HepG2 (cell line): Measurements from ENCODE around the gene AP1M2. TPM values are rescaled to one million over a fixed set of nuclear protein-coding genes. Genes with fewer than 3 reads are reported as not detected.

Experiments used
- AGO2 ChIP-seq: fragments of 200-400 bp; formaldehyde crosslinking; optimal IDR thresholded peaks from 2 replicates; pipeline ENCODE3; 2017; ENCODE audit warnings: mild to moderate bottlenecking, low read depth, low read length, moderate library complexity
- ETV6 ChIP-seq: sonication (generic); formaldehyde crosslinking; conservative IDR thresholded peaks from 2 replicates; pipeline ENCODE4 v1.4.0; 2020; ENCODE audit warnings: missing genetic modification reagents
- GABPB1 ChIP-seq: IDR thresholded peaks from 2 replicates; pipeline ENCODE4 v1.6.1; 2016; ENCODE audit warnings: mild to moderate bottlenecking, missing genetic modification reagents, moderate library complexity, missing compliant biosample characterization
- MEIS1 ChIP-seq: sonication (generic); formaldehyde crosslinking; IDR thresholded peaks from 2 replicates; pipeline ENCODE4 v1.9.0; 2021; ENCODE audit warnings: mild to moderate bottlenecking, missing genetic modification reagents, moderate library complexity, borderline replicate concordance
- RAD21 ChIP-seq: fragments of 450-650 bp; formaldehyde crosslinking; IDR thresholded peaks from 2 replicates; pipeline ENCODE4 v1.5.0; 2020; ENCODE audit warnings: mild to moderate bottlenecking
- RFXAP ChIP-seq: sonication (generic); formaldehyde crosslinking; IDR thresholded peaks from 2 replicates; pipeline ENCODE4 v1.4.0; 2020; ENCODE audit warnings: missing genetic modification reagents, borderline replicate concordance
- WIZ ChIP-seq: sonication (generic); formaldehyde crosslinking; IDR thresholded peaks from 2 replicates; pipeline ENCODE4 v1.5.1; 2020; ENCODE audit warnings: mild to moderate bottlenecking, missing genetic modification reagents
- YEATS4 ChIP-seq: sonication (generic); formaldehyde crosslinking; IDR thresholded peaks from 2 replicates; pipeline ENCODE4 v1.4.0; 2020; ENCODE audit warnings: missing genetic modification reagents, borderline replicate concordance
- ZBTB42 ChIP-seq: sonication (generic); formaldehyde crosslinking; IDR thresholded peaks from 2 replicates; pipeline ENCODE4 v1.5.0; 2020; ENCODE audit warnings: mild to moderate bottlenecking, missing genetic modification reagents
- polyA plus RNA-seq, 8 experiments: library from polyadenylated mRNA; depleted of rRNA in 3 of 8; stranded (reverse) in 7 of 8; unstranded in 1 of 8; fragments of >200 nt; fragmentation: Illumina TruSeq in 4 of 8; extraction: Trizol in 4 of 8; gene quantifications; 2 replicates each; pipeline versions ENCODE4 v1.2.1 to v1.2.3, GENCODE V29; 2011 to 2016; ENCODE audit warnings: low read depth in 4 of 8, missing spikeins in 1 of 8, mixed read lengths in 1 of 8; ENCODE audit not compliant: insufficient read depth in 1 of 8
- total RNA-seq, 5 experiments: library from RNA; depleted of rRNA; stranded (reverse); fragments of >200 nt; fragmentation: Illumina TruSeq; extraction: Trizol; gene quantifications; 2 replicates each; pipeline ENCODE4 v1.2.3, GENCODE V29; 2016; ENCODE audit warnings: low read depth in 1 of 5
- TF ChIP-seq, protein P1 (sequence below), 2 experiments: fragments of 450-650 bp in 1 of 2; sonication (generic) in 1 of 2; formaldehyde crosslinking in 1 of 2; IDR thresholded peaks; 2 replicates each; pipeline versions ENCODE4 v1.6.1 to v1.8.0; 2016 to 2022; ENCODE audit warnings: antibody characterized with exemption in 1 of 2, mild to moderate bottlenecking in 1 of 2, missing genetic modification reagents in 1 of 2
- TF ChIP-seq, protein P2 (sequence below): sonication (generic); formaldehyde crosslinking; IDR thresholded peaks from 2 replicates; pipeline ENCODE4 v1.4.0; 2020; ENCODE audit warnings: missing genetic modification reagents
- TF ChIP-seq, protein P3 (sequence below), 2 experiments: sonication (generic) in 1 of 2; formaldehyde crosslinking in 1 of 2; IDR thresholded peaks; 2 replicates each; pipeline versions ENCODE4 v1.4.0 to v1.6.1; 2018 to 2020; ENCODE audit warnings: missing genetic modification reagents in 2 of 2, borderline replicate concordance in 1 of 2, low read depth in 1 of 2, mild to moderate bottlenecking in 1 of 2, missing biosample characterization in 1 of 2

Gene AP1M2
- total and polyA plus RNA-seq, 2 of the 13 experiments (the other 11 are each of a cell fraction or from before 2014, with no cell fraction given): 6.3 to 76.8 TPM

DNA sequence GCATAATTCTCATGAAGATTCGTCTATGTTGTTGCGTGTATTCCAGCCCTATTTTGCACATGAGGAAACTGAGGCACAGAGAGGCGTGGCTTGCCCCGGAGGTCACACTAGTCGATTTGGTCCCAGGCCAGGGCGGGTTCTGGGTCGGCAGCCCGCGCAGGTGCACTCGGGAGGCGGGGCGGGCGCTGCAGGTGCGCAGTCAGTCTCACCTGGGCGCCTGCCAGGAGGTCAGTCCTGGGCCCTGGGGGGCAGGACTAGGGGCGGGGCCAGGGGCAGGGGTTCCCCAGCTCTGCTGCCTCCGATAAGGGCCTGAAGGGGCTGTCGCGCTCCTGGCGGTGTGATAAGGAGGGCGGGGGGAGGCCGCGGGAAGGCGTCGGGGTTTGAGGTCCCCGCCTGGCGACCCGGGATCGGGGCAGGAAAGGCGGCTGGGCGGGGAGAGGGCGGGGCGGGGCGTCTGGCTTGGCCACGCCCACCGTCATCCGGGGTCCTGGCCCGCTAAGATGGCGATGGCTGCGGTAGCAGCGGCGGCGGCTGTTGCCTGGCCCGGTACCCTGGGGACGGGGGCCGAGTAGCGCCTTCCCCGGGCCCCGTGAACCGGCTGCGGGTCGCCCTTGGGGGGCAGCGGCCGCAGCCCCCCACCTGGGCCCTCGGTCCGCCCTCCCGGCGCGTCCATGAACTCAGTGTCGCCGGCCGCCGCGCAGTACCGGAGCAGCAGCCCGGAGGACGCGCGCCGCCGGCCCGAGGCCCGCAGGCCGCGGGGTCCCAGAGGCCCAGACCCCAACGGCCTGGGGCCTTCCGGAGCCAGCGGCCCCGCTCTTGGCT is 43.5 kb downstream of the AP1M2 start, which contains the start of gene ATG4D (continued):
- TF ChIP-seq ZBTB42 (CRISPR knock-in tag) (no peak), WIZ (no peak), ETV6 (CRISPR knock-in tag) (0 out of 2 replicates have a peak, but pooled peaks have one; percentile 59), RFXAP (CRISPR knock-in tag) (no peak), RAD21 (CRISPR knock-in tag) (peak; percentile 24; the same call in 1 of the 2 replicates), AGO2 (peak; percentile 64), GABPB1 (CRISPR knock-in tag) (peak; percentile 48; the same call in 1 of the 2 replicates), YEATS4 (peak; percentile 43; the same call in 1 of the 2 replicates), MEIS1 (CRISPR knock-in tag) (no peak)
- TF ChIP-seq, protein P1, sequence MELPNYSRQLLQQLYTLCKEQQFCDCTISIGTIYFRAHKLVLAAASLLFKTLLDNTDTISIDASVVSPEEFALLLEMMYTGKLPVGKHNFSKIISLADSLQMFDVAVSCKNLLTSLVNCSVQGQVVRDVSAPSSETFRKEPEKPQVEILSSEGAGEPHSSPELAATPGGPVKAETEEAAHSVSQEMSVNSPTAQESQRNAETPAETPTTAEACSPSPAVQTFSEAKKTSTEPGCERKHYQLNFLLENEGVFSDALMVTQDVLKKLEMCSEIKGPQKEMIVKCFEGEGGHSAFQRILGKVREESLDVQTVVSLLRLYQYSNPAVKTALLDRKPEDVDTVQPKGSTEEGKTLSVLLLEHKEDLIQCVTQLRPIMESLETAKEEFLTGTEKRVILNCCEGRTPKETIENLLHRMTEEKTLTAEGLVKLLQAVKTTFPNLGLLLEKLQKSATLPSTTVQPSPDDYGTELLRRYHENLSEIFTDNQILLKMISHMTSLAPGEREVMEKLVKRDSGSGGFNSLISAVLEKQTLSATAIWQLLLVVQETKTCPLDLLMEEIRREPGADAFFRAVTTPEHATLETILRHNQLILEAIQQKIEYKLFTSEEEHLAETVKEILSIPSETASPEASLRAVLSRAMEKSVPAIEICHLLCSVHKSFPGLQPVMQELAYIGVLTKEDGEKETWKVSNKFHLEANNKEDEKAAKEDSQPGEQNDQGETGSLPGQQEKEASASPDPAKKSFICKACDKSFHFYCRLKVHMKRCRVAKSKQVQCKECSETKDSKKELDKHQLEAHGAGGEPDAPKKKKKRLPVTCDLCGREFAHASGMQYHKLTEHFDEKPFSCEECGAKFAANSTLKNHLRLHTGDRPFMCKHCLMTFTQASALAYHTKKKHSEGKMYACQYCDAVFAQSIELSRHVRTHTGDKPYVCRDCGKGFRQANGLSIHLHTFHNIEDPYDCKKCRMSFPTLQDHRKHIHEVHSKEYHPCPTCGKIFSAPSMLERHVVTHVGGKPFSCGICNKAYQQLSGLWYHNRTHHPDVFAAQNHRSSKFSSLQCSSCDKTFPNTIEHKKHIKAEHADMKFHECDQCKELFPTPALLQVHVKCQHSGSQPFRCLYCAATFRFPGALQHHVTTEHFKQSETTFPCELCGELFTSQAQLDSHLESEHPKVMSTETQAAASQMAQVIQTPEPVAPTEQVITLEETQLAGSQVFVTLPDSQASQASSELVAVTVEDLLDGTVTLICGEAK (IDR thresholded peaks at IDR 0.05): no peak
- TF ChIP-seq, protein P1 (CRISPR knock-in tag; IDR thresholded peaks at IDR 0.05): no peak
- TF ChIP-seq, protein P2, sequence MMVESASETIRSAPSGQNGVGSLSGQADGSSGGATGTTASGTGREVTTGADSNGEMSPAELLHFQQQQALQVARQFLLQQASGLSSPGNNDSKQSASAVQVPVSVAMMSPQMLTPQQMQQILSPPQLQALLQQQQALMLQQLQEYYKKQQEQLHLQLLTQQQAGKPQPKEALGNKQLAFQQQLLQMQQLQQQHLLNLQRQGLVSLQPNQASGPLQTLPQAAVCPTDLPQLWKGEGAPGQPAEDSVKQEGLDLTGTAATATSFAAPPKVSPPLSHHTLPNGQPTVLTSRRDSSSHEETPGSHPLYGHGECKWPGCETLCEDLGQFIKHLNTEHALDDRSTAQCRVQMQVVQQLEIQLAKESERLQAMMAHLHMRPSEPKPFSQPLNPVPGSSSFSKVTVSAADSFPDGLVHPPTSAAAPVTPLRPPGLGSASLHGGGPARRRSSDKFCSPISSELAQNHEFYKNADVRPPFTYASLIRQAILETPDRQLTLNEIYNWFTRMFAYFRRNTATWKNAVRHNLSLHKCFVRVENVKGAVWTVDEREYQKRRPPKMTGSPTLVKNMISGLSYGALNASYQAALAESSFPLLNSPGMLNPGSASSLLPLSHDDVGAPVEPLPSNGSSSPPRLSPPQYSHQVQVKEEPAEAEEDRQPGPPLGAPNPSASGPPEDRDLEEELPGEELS (CRISPR knock-in tag): no peak
- TF ChIP-seq, protein P3, sequence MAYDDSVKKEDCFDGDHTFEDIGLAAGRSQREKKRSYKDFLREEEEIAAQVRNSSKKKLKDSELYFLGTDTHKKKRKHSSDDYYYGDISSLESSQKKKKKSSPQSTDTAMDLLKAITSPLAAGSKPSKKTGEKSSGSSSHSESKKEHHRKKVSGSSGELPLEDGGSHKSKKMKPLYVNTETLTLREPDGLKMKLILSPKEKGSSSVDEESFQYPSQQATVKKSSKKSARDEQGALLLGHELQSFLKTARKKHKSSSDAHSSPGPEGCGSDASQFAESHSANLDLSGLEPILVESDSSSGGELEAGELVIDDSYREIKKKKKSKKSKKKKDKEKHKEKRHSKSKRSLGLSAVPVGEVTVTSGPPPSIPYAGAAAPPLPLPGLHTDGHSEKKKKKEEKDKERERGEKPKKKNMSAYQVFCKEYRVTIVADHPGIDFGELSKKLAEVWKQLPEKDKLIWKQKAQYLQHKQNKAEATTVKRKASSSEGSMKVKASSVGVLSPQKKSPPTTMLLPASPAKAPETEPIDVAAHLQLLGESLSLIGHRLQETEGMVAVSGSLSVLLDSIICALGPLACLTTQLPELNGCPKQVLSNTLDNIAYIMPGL (CRISPR knock-in tag; IDR thresholded peaks at IDR 0.05; ENCODE audit: borderline replicate concordance in 1 of 2, low read depth in 1 of 2): 0 out of 4 replicates have a peak, but pooled peaks of 1 of the 2 experiments have one; percentile 3
- TF ChIP-seq, all 625 proteins: peak for 63
